Activated T-helper 1 cell treated with anti-CD3 and anti-CD28 coated beads, Interleukin-2, amount 50 U/mL, for 16 hours (primary cell): ENCODE results near the gene CCDC15.

ENCODE experiments used
- DNase-seq, 2 donors: peaks; one replicate each; pipeline ENCODE4 v3.0.0-alpha.2; 2020; ENCODE audit warnings: low read depth in 1 of 2, low spot score in 1 of 2

CCDC15 gene, protein sequence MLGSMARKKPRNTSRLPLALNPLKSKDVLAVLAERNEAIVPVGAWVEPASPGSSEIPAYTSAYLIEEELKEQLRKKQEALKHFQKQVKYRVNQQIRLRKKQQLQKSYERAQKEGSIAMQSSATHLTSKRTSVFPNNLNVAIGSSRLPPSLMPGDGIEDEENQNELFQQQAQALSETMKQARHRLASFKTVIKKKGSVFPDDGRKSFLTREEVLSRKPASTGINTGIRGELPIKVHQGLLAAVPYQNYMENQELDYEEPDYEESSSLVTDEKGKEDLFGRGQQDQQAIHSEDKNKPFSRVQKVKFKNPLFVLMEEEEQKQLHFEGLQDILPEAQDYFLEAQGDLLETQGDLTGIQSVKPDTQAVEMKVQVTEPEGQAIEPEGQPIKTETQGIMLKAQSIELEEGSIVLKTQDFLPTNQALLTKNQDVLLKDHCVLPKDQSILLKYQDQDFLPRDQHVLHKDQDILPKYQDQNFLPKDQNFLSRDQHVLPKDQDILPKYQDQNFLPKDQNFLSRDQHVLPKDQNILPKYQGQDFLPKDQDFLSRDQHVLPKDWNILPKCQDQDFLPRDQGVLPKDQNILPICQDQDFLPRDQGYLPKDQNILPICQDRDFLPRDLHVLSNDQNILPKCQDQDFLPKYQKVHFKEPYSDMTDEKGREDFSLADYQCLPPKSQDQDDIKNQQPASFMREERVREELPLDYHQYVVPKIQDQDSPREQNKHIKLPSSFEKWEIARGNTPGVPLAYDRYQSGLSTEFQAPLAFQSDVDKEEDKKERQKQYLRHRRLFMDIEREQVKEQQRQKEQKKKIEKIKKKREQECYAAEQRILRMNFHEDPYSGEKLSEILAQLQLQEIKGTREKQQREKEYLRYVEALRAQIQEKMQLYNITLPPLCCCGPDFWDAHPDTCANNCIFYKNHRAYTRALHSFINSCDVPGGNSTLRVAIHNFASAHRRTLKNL

GRCh38 chr11:124953753-124954589 is at the start of gene CCDC15:
CCDC15 (plus strand) TSS chr11:124954202; CDS start chr11:124954733, 531 bp downstream.
- DNase-seq, result peak; percentile 89 to 91

- DNase-seq, result no peak
These were observed 38.2 kb upstream of the CCDC15 start for GRCh38 chr11:124915541-124916369.

- no peak for DNase-seq
These were observed 37.7 kb upstream of the CCDC15 start for GRCh38 chr11:124916370-124916710.

- DNase-seq, result no peak
These were observed 36.8 kb upstream of the CCDC15 start for GRCh38 chr11:124917115-124917637.

- DNase-seq, result no peak
These were observed 35.1 kb upstream of the CCDC15 start, which contains the start of gene HEPN1 for GRCh38 chr11:124918950-124919349. HEPN1 (plus strand) TSS chr11:124919250.

DNA sequence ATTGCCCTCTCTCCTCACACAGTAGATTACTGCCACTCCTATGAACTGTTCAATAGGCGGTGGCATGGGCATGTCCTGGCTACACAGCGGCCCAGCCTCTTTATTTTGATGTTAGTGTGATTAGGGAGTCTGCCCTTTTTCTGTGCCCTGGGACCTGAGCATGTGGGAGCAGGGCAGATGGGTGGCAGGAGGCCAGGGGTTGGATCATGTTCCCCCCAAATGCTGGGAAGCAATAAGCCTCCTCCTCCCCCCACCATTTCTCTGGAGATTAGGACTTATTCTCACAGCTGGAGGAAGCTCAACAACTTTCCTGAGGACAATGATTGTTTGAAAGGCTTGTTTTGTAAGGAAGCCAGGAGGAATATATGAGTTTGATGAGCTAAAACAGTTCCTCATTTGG is 34.1 kb upstream of the CCDC15 start:
- DNase-seq, result no peak

DNA sequence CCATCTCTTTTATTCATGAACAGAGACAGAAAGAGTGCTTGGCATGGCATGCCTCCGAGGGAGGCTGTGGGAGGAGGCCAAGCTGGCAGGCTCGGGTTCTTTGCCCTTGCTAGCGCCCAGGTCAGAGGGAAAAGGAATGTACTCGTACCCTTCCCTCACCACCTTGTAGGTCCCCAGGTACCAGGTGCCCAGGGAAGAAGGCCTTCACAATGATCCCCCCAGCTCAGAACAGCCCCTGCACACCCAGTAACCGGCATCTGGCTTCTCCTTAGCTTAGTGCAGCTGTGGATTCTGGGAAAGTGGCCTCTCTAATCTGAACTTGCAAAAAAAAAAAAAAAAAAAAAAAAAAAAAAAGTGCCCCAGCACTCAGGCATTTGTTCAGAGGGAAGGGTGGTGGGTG is 33.6 kb upstream of the CCDC15 start:
- DNase-seq, result no peak

DNA sequence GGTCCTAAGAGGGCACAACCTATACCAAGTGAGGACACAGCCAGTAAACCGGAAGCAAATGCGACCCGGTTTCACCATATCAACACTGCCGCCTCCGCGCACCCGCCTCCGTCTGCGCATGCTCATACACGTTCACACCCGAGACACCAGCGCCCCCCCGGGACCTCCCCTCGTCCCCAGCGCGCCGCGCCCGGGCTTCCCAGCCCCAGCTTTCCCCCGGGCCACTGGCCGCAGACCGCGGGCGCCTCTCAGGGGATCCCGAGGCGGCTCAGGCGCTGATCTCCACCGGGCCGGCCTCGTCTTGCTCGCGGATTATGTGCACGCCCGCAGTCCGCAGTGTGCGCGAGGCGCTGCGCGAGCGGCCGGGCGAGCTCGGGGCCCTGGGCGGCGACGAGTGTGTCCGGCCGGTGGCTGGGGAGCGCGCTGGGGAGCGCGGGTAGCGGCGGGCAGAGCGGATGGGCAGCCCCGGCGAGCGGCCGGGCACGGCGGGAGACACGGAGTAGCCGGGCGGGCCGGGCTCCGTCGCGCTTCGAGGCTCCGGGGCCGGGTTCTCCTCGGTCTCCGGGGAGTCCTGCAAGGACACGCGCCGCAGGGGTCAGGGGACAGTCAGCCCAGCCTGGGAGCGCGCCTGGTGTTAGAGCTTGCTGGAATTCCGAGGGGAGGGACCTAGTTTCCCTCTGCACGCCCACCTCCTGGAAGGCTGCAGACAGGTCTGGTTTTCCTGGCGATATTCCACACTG is 33.0 kb upstream of the CCDC15 start:
- DNase-seq, result peak; percentile 21 to 60

GRCh38 chr11:124922831-124923230 is 31.2 kb upstream of the CCDC15 start:
- DNase-seq, result no peak

- no peak for DNase-seq
These were observed 30.7 kb upstream of the CCDC15 start for GRCh38 chr11:124923296-124923695.

DNA sequence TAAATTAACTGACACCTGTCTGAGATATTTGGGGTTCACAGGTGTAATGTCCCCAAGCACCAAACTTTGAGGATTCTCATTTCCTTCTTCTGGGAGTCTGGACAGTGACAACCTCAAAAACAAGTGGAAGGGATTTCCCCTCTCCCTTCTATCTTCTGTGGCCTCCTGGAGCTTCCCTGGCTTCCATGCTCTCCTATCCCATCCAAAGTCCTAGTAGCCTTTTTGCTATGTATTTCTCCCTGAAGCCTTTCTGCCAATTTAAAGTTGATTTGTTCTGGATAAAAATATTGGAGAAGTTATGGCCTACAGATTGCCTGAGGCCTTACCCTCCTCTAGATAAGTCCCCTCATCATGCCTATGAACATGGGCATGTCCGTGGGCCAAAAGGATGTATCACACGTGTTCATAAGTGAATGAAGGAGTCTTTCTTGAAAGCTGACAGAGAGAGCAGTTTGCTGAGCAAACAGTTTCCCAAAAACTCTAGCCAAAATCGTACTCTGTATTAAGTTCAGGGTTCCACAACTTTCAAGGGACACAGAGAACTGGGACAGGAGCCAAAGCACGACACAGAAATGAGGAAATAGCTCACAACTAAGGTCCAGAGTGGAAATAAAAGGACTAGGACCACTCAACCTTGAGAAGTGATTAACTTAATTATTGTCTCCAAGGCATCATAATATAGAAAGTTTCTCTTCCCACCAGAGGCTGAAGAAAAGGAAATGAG is 24.9 kb upstream of the CCDC15 start:
- DNase-seq, result no peak

DNA sequence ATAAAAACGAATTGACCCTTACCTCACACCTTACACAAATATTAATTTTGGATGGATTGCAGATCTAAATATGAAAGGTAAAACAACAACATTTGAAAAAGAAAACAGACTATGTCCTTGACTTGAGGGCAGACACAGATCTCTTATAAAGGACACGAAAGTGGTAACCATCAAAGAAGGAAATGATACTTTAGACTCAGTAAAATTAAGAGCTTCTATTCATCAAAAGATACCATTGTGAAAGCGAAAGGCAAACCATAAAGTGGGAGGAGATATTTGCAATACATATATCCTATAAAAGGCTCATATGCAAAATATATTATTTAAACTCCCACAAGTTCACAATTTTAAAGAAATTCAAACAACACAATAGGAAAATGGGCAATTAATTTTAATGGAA is 23.2 kb upstream of the CCDC15 start:
- no peak for DNase-seq

- DNase-seq, result no peak
These were observed 19.0 kb upstream of the CCDC15 start for GRCh38 chr11:124934862-124935547.

- DNase-seq, result no peak
These were observed 18.2 kb upstream of the CCDC15 start, which contains the start of gene HEPACAM for GRCh38 chr11:124935548-124936514. HEPACAM (minus strand) TSS chr11:124936047; CDS start chr11:124936006, 41 bp downstream.

- no peak for DNase-seq
These were observed 16.6 kb upstream of the CCDC15 start for GRCh38 chr11:124937336-124937935.

DNA sequence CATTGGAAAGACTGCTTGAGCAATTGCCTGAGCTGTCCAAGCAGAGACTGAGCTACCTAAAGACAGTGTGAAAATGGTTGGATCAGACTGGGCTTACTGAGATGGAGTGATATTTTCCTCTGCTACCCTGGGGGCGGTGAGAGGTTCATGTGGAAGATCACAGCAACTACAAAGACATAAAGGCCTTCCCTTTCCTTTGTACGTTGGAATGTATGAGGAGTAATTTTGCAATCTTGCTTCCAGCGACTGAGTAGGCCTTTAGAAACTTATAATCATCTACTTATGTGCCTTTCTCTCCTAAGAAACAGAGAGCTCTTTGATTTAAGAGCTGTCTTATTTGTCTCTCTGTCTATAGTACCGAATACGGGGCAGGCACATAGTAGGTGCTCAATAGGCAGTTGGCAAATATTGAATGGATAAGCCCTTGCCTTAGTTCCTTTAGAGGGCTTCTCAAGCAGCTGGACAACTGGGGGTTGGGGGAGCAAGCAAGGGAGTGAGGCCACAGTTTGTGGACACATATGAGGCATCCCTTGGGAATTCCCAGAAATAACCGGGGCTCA is 15.7 kb upstream of the CCDC15 start:
- no peak for DNase-seq
